CD14-positive monocyte (primary cell): Measurements from ENCODE around the gene ZNF740. TPM values are rescaled to one million over a fixed set of nuclear protein-coding genes. Genes with fewer than 3 reads are reported as not detected.
A peak's percentile ranks its signal among the peaks of the same experiment; 100 is the strongest.
"Not testable (repeated sequence)": the region's sequence is repeated elsewhere in the genome, so short reads cannot be mapped to it uniquely, and the experiment has no call there.

ENCODE experiments used
- DNase-seq, 3 donors: peaks; one replicate each; pipeline ENCODE4 v3.0.0-alpha.2; 2011 to 2022
- H2AFZ ChIP-seq: 2 replicates; pipeline ENCODE4 v1.6.0; 2012; ENCODE audit warnings: mild to moderate bottlenecking, low read depth, low read length, inconsistent platforms; ENCODE audit not compliant: insufficient read depth, poor library complexity, severe bottlenecking
- H3K27ac ChIP-seq, 2 donors: 1 replicate in 1 of 2; 2 replicates in 1 of 2; pipeline ENCODE4 v1.5.1; 2012 to 2013; ENCODE audit warnings: low read length in 2 of 2, control low read depth in 1 of 2, inconsistent platforms in 1 of 2, low read depth in 1 of 2, mild to moderate bottlenecking in 1 of 2
- H3K27me3 ChIP-seq, 2 donors: one replicate each; pipeline versions ENCODE4 v1.6.0 to v1.6.1; 2011 to 2013; ENCODE audit warnings: low read length in 2 of 2; ENCODE audit not compliant: control insufficient read depth in 2 of 2, insufficient read depth in 2 of 2
- H3K36me3 ChIP-seq, 2 donors: replicated peaks in 1 of 2; 1 replicate in 1 of 2; 2 replicates in 1 of 2; pipeline versions ENCODE4 v1.5.1 to v1.6.1; 2012 to 2013; ENCODE audit warnings: low read length in 2 of 2, control low read depth in 1 of 2, inconsistent platforms in 1 of 2, mild to moderate bottlenecking in 1 of 2; ENCODE audit not compliant: insufficient read depth in 2 of 2, control insufficient read depth in 1 of 2
- H3K4me1 ChIP-seq, 2 donors: 1 replicate in 1 of 2; 2 replicates in 1 of 2; pipeline versions ENCODE4 v1.5.1 to v1.6.1; 2012 to 2013; ENCODE audit warnings: low read length in 2 of 2, control low read depth in 1 of 2, inconsistent platforms in 1 of 2, mild to moderate bottlenecking in 1 of 2, moderate library complexity in 1 of 2; ENCODE audit not compliant: insufficient read depth in 2 of 2, control insufficient read depth in 1 of 2
- H3K4me2 ChIP-seq: replicated peaks from 2 replicates; pipeline ENCODE3; 2012; ENCODE audit warnings: low read length, moderate library complexity, mild to moderate bottlenecking; ENCODE audit not compliant: poor library complexity, severe bottlenecking; ENCODE audit errors: extremely low read depth
- H3K4me3 ChIP-seq, 3 experiments: fragments of 200-600 bp in 1 of 3; sonication (generic) in 1 of 3; replicated peaks in 1 of 3; 1 replicate in 2 of 3; 2 replicates in 1 of 3; pipeline ENCODE4 v1.5.1; 2011 to 2013; ENCODE audit warnings: low read length in 3 of 3, mild to moderate bottlenecking in 3 of 3, control low read depth in 2 of 3, low read depth in 2 of 3, inconsistent platforms in 1 of 3, moderate library complexity in 1 of 3
- H3K79me2 ChIP-seq: 2 replicates; pipeline ENCODE4 v1.6.0; 2012; ENCODE audit warnings: mild to moderate bottlenecking, control low read depth, inconsistent platforms, low read length, moderate library complexity; ENCODE audit not compliant: insufficient read depth
- H3K9ac ChIP-seq: 2 replicates; pipeline ENCODE4 v1.6.0; 2017; ENCODE audit warnings: low read length, mild to moderate bottlenecking; ENCODE audit not compliant: insufficient read depth, poor library complexity, severe bottlenecking
- H3K9me3 ChIP-seq, 2 donors: replicated peaks in 1 of 2; 1 replicate in 1 of 2; 2 replicates in 1 of 2; pipeline versions ENCODE4 v1.5.1 to v1.6.1; 2012 to 2013; ENCODE audit warnings: low read length in 2 of 2, control low read depth in 1 of 2; ENCODE audit not compliant: control insufficient read depth in 1 of 2, insufficient read depth in 1 of 2
- H4K20me1 ChIP-seq: 2 replicates; pipeline ENCODE4 v1.6.0; 2012; ENCODE audit warnings: mild to moderate bottlenecking, low read length, control low read depth, moderate library complexity; ENCODE audit not compliant: insufficient read depth
- H3K27ac Mint-ChIP-seq, 7 donors: one replicate each; pipeline ENCODE4 v1.8.0; 2020; ENCODE audit warnings: mild to moderate bottlenecking in 7 of 7, mixed read lengths in 7 of 7, moderate library complexity in 6 of 7, inconsistent platforms in 2 of 7
- H3K27me3 Mint-ChIP-seq, 3 donors: one replicate each; pipeline ENCODE4 v1.8.0; 2021 to 2022; ENCODE audit warnings: low read depth in 3 of 3, mild to moderate bottlenecking in 3 of 3, mixed read lengths in 3 of 3, moderate library complexity in 3 of 3, inconsistent platforms in 1 of 3
- H3K36me3 Mint-ChIP-seq, 2 donors: one replicate each; pipeline ENCODE4 v1.8.0; 2020; ENCODE audit warnings: mixed read lengths in 2 of 2, inconsistent platforms in 1 of 2, mild to moderate bottlenecking in 1 of 2
- H3K4me1 Mint-ChIP-seq: one replicate; pipeline ENCODE4 v1.8.0; 2020; ENCODE audit warnings: mild to moderate bottlenecking, mixed read lengths
- H3K4me3 Mint-ChIP-seq, 2 donors: one replicate each; pipeline ENCODE4 v1.8.0; 2020; ENCODE audit warnings: mild to moderate bottlenecking in 2 of 2, mixed read lengths in 2 of 2, moderate library complexity in 1 of 2
- H3K9me3 Mint-ChIP-seq, 7 donors: one replicate each; pipeline ENCODE4 v1.8.0; 2020 to 2022; ENCODE audit warnings: mixed read lengths in 7 of 7, mild to moderate bottlenecking in 6 of 7, moderate library complexity in 6 of 7, inconsistent platforms in 2 of 7
- CTCF ChIP-seq: fragments of 200-600 bp; IDR thresholded peaks from one replicate; pipeline ENCODE4 v1.8.0; 2022; ENCODE audit warnings: antibody characterized with exemption, mild to moderate bottlenecking
- WGBS: methylation state at CpG from one replicate; pipeline ENCODE4 v1.1.5; 2013; ENCODE audit warnings: missing lambda C conversion rate; ENCODE audit not compliant: insufficient coverage; 5-methylcytosine and 5-hydroxymethylcytosine counted together
- intact Hi-C, 2 donors: fragments of 100-400 bp; cut with micrococcal nuclease; formaldehyde crosslinking; loops; one replicate each; pipeline versions ENCODE4 v1.15.0 to v1.15.1; 2023
- polyA plus RNA-seq, 3 donors: library from polyadenylated mRNA; depleted of rRNA in 1 of 3; unstranded in 2 of 3; stranded (reverse) in 1 of 3; fragments of 300-500 nt in 2 of 3; fragments of >200 nt in 1 of 3; fragmentation: Illumina TruSeq in 2 of 3; gene quantifications; 1 replicate in 2 of 3; 2 replicates in 1 of 3; pipeline ENCODE4 v1.2.3, GENCODE V29; 2012 to 2021

The ZNF740 gene
- polyA plus RNA-seq, 3 donors = 0.74 to 15.4 (median 1.3) TPM

GRCh38 chr12:53161119-53161911 is 19.2 kb upstream of the ZNF740 start:
- H3K4me2 ChIP-seq = no peak overlapping the region
- H3K4me1 ChIP-seq = no peaks in the 10 kb centered on the region
- H3K36me3 ChIP-seq = peaks cover 0 to 5% of the 10 kb centered on the region in 2 donors
- Mint-ChIP-seq H3K9me3 (no peaks in the 10 kb centered on the region), H3K4me1 (peaks cover 5% of the 10 kb centered on the region), H3K4me3 (no peak overlapping the region), H3K36me3 (peaks cover 6 to 21% of the 10 kb centered on the region in 2 donors), H3K27ac (peak overlapping the region in 1 of 7 donors; percentile 68), H3K27me3 (peaks cover 0 to 4% (median 1%) of the 10 kb centered on the region in 3 donors)
- no peak for TF ChIP-seq CTCF
- intact Hi-C loops = no loop called here
- no peak for DNase-seq
- H3K4me3 ChIP-seq = no peak overlapping the region
- H3K9ac ChIP-seq = no peak overlapping the region
- H3K27ac ChIP-seq = no peak overlapping the region
- H3K79me2 ChIP-seq = no peaks in the 10 kb centered on the region
- H4K20me1 ChIP-seq = no peaks in the 10 kb centered on the region
- 97% methylated on average over 7 of the region's 8 CpGs for WGBS
- H2AFZ ChIP-seq = no peak overlapping the region
- no peaks in the 10 kb centered on the region for H3K27me3 ChIP-seq
- H3K9me3 ChIP-seq = no peaks in the 10 kb centered on the region

GRCh38 chr12:53163008-53163407 is 17.5 kb upstream of the ZNF740 start:
- H3K4me3 ChIP-seq, DNase-seq, H3K27me3 Mint-ChIP-seq, H3K4me2 ChIP-seq, H3K27me3 ChIP-seq, H3K27ac ChIP-seq, H3K4me3 Mint-ChIP-seq, H3K9me3 ChIP-seq, H2AFZ ChIP-seq, H3K4me1 ChIP-seq, intact Hi-C loops, H3K9me3 Mint-ChIP-seq, H3K79me2 ChIP-seq, H4K20me1 ChIP-seq, H3K9ac ChIP-seq, H3K4me1 Mint-ChIP-seq, H3K36me3 ChIP-seq: not testable (repeated sequence)
- Mint-ChIP-seq H3K27ac (peak overlapping the region in 1 of 7 donors; percentile 31), H3K36me3 (peaks cover 12 to 26% of the 10 kb centered on the region in 2 donors)
- 100% methylated on average over 1 of the region's 2 CpGs for WGBS
